OCI-LY1 (cell line): Measurements from ENCODE around the gene SCAPER.

Source experiments
- CTCF ChIP-seq: fragments of 200-600 bp; sonication (generic), shearing (Covaris generic); IDR thresholded peaks from 2 replicates; pipeline ENCODE4 v1.5.1; 2017; ENCODE audit warnings: mild to moderate bottlenecking, antibody characterized with exemption, low read length, moderate library complexity, mixed read lengths
- EZH2 ChIP-seq: fragments of 200-600 bp; sonication (generic), shearing (Covaris generic); IDR thresholded peaks from 2 replicates; pipeline ENCODE4 v1.8.0; 2017; ENCODE audit warnings: borderline replicate concordance, mixed run types, mild to moderate bottlenecking, antibody characterized with exemption, low read length, moderate library complexity, mixed read lengths

- TF ChIP-seq CTCF = no peak
- no peak for TF ChIP-seq EZH2
Observed at GRCh38 chr15:76303909-76304308, 601.2 kb downstream of the SCAPER start.
